Measurements from ENCODE around the gene EQTN.
A peak's percentile ranks its signal among the peaks of the same experiment; 100 is the strongest.
"Not testable (repeated sequence)": the region's sequence is repeated elsewhere in the genome, so short reads cannot be mapped to it uniquely, and the experiment has no call there.

Gene EQTN

DNA sequence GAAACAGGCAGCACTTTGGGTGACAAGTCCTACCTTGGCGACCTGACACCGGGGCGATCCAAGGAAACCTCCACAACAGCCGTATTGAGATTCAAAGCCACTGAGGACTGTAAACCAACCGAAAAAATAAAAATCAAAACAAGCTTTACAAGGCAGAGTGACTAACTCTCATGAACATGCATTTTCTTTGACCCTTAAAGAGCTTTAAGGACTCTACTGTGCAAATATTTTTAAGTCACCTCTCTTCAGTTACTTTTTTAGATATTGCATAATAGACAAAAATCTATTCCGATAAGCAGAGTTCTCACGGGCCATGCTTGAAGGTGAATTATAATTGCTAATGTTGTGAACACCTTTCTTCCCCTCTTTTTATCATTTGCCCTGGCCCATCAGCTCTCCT, 38.3 kb downstream of the EQTN start:
- Histone ChIP-seq H3K9me2 (replicated peaks; ENCODE audit: insufficient read depth, low read length) (no peaks in the 10 kb centered on the region), H3K4me2 (ENCODE audit: low read depth, low read length) (no peak overlapping the region), H3K4me1 (ENCODE audit: low read length) (no peaks in the 10 kb centered on the region), H3K9ac (ENCODE audit: low read length) (no peak overlapping the region), H3K27me3 (replicated peaks; ENCODE audit: insufficient read depth, low read length) (no peaks in the 10 kb centered on the region), H2AFZ (ENCODE audit: low read length) (no peak overlapping the region), H3K4me3 (ENCODE audit: low read length) (no peak overlapping the region), H3F3A (ENCODE audit: insufficient read depth, low read length) (no peaks in the 10 kb centered on the region), H3K9me3 (replicated peaks; ENCODE audit: insufficient read depth, low read length) (no peaks in the 10 kb centered on the region), H3K36me3 (replicated peaks; ENCODE audit: insufficient read depth, low read length) (no peaks in the 10 kb centered on the region), H3K27ac (ENCODE audit: low read length) (no peak overlapping the region), H4K20me1 (ENCODE audit: insufficient read depth, low read length) (no peaks in the 10 kb centered on the region), H3K79me2 (ENCODE audit: low read length) (no peaks in the 10 kb centered on the region)
- no peak for TF ChIP-seq EZH2phosphoT487 (IDR thresholded peaks at IDR 0.05; ENCODE audit: low read length)
- no peak for TF ChIP-seq EZH2 (optimal IDR thresholded peaks at IDR 0.05; ENCODE audit: low read depth, low read length)
- TF ChIP-seq, protein P1, sequence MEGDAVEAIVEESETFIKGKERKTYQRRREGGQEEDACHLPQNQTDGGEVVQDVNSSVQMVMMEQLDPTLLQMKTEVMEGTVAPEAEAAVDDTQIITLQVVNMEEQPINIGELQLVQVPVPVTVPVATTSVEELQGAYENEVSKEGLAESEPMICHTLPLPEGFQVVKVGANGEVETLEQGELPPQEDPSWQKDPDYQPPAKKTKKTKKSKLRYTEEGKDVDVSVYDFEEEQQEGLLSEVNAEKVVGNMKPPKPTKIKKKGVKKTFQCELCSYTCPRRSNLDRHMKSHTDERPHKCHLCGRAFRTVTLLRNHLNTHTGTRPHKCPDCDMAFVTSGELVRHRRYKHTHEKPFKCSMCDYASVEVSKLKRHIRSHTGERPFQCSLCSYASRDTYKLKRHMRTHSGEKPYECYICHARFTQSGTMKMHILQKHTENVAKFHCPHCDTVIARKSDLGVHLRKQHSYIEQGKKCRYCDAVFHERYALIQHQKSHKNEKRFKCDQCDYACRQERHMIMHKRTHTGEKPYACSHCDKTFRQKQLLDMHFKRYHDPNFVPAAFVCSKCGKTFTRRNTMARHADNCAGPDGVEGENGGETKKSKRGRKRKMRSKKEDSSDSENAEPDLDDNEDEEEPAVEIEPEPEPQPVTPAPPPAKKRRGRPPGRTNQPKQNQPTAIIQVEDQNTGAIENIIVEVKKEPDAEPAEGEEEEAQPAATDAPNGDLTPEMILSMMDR (IDR thresholded peaks at IDR 0.05; ENCODE audit: low read length), result no peak
- no peak for DNase-seq

DNA sequence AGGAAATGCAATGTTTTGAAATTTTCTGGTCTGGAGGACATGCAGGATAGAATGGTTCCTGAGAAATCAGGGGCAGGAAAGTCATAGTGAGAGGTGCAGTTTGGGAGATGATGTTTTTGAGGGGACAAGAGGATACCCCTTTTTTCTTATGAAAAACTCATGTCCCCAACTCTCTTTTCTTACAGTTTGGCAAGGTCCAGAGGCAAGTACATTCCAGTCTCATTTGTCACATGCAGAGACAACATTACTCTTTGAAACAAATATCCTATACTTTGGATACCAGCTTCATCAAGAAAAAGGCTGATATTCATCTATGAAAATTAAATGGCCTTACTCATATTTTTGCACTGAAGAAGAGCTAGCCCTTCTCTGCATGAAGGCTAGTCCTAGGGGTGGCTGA, 48.2 kb downstream of the EQTN start:
- H3K79me2 ChIP-seq (ENCODE audit: low read length), result no peaks in the 10 kb centered on the region
- no peak overlapping the region for H3K4me3 ChIP-seq (ENCODE audit: low read length)
- no peak overlapping the region for H3K9ac ChIP-seq (ENCODE audit: low read length)
- no peaks in the 10 kb centered on the region for H4K20me1 ChIP-seq (ENCODE audit: insufficient read depth, low read length)
- no peak for DNase-seq
- H3K4me2 ChIP-seq (ENCODE audit: low read depth, low read length), result no peak overlapping the region
- H3K9me3 ChIP-seq (replicated peaks; ENCODE audit: insufficient read depth, low read length), result no peaks in the 10 kb centered on the region
- no peaks in the 10 kb centered on the region for H3K36me3 ChIP-seq (replicated peaks; ENCODE audit: insufficient read depth, low read length)
- no peak overlapping the region for H3K27ac ChIP-seq (ENCODE audit: low read length)
- no peaks in the 10 kb centered on the region for H3K9me2 ChIP-seq (replicated peaks; ENCODE audit: insufficient read depth, low read length)
- no peaks in the 10 kb centered on the region for H3K27me3 ChIP-seq (replicated peaks; ENCODE audit: insufficient read depth, low read length)
- TF ChIP-seq, protein P1 (IDR thresholded peaks at IDR 0.05; ENCODE audit: low read length), result no peak
- no peaks in the 10 kb centered on the region for H3F3A ChIP-seq (ENCODE audit: insufficient read depth, low read length)
- H3K4me1 ChIP-seq (ENCODE audit: low read length), result no peaks in the 10 kb centered on the region
- no peak overlapping the region for H2AFZ ChIP-seq (ENCODE audit: low read length)

DNA sequence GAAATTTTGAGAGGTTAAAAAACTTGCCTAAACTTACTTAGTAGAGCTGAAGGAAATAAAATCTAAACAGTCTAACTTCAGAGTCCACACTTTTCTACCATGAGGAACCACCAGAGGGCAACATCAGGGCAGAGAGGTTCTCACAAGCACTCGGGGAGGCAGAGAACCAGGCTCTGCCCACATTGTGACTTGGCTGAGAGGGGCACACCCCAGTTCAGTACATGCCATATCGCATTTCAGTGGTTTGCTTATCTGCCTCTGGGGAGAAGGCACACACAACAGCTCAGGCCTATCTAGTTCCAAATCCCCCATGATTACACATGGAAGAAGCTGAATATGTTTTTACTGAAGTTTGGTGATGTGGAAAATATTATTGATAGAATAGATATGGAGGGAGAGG, 49.2 kb downstream of the EQTN start:
- Histone ChIP-seq H3K9me3 (replicated peaks; ENCODE audit: insufficient read depth, low read length) (no peaks in the 10 kb centered on the region), H3K4me2 (ENCODE audit: low read depth, low read length) (no peak overlapping the region), H3K27me3 (replicated peaks; ENCODE audit: insufficient read depth, low read length) (no peaks in the 10 kb centered on the region), H3K9me2 (replicated peaks; ENCODE audit: insufficient read depth, low read length) (no peaks in the 10 kb centered on the region), H3K36me3 (replicated peaks; ENCODE audit: insufficient read depth, low read length) (no peaks in the 10 kb centered on the region), H2AFZ (ENCODE audit: low read length) (no peak overlapping the region), H3K27ac (ENCODE audit: low read length) (no peak overlapping the region), H3K4me3 (ENCODE audit: low read length) (no peak overlapping the region), H4K20me1 (ENCODE audit: insufficient read depth, low read length) (no peaks in the 10 kb centered on the region), H3F3A (ENCODE audit: insufficient read depth, low read length) (no peaks in the 10 kb centered on the region), H3K9ac (ENCODE audit: low read length) (no peak overlapping the region), H3K79me2 (ENCODE audit: low read length) (no peaks in the 10 kb centered on the region), H3K4me1 (ENCODE audit: low read length) (no peaks in the 10 kb centered on the region)
- TF ChIP-seq, protein P1 (IDR thresholded peaks at IDR 0.05; ENCODE audit: low read length), result peak; percentile 47
- no peak for TF ChIP-seq EZH2phosphoT487 (IDR thresholded peaks at IDR 0.05; ENCODE audit: low read length)
- no peak for TF ChIP-seq EZH2 (optimal IDR thresholded peaks at IDR 0.05; ENCODE audit: low read depth, low read length)
- peak; percentile 7 for DNase-seq

DNA sequence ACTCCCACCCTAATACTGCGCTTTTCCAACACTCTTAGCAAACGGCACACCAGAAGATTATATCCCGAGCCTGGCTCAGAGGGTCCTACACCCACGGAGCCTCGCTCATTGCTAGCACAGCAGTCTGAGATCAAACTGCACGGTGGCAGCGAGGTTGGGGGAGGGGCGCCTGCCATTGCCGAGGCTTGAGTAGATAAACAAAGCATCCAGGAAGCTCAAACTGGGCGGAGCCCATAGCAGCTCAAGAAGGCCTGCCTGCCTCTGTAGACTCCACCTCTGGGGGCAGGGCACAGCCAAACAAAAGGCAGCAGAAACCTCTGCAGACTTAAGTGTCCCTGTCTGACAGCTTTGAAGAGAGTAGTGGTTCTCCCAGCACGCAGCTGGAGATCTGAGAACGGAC, 57.3 kb downstream of the EQTN start:
- not testable (repeated sequence) for H3K4me2 ChIP-seq (ENCODE audit: low read depth, low read length); H3K36me3 ChIP-seq (replicated peaks; ENCODE audit: insufficient read depth, low read length); H3K79me2 ChIP-seq (ENCODE audit: low read length); H3K4me3 ChIP-seq (ENCODE audit: low read length); H3K27ac ChIP-seq (ENCODE audit: low read length); H3K4me1 ChIP-seq (ENCODE audit: low read length); DNase-seq; H4K20me1 ChIP-seq (ENCODE audit: insufficient read depth, low read length); H3K9me2 ChIP-seq (replicated peaks; ENCODE audit: insufficient read depth, low read length); H3K27me3 ChIP-seq (replicated peaks; ENCODE audit: insufficient read depth, low read length); H3K9me3 ChIP-seq (replicated peaks; ENCODE audit: insufficient read depth, low read length); H3F3A ChIP-seq (ENCODE audit: insufficient read depth, low read length); H2AFZ ChIP-seq (ENCODE audit: low read length); H3K9ac ChIP-seq (ENCODE audit: low read length)

Measured in MM.1S (cell line).